Panc1 (cell line): ENCODE data around the gene DNAH7.

Source experiments
- POLR2AphosphoS5 ChIP-seq: IDR thresholded peaks from 2 replicates; pipeline ENCODE4 v1.6.1; 2012; ENCODE audit warnings: mild to moderate bottlenecking, low read depth, low read length, moderate library complexity
- TF ChIP-seq, protein P1 (sequence below): fragments of 450-650 bp; IDR thresholded peaks from 2 replicates; pipeline ENCODE4 v1.5.1; 2017; ENCODE audit warnings: mild to moderate bottlenecking

DNA sequence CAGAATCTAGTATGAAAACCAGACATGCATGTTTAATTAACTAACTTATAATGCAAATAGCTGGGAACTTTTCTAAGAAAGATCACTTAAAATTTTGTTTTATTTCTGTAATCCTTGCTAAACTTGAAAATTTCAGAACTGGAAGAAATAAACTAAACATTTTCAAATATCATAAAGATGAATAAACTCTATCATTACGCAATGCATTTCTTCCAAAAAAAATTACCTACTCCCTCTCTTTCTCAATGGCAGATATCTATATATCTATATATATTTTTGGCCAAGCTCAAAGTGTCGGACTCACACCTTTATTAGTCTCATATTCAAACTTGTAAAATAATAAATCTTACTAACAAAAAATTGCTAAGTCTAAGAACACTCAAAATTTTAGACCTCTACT lies 253.6 kb downstream of the DNAH7 start:
- TF ChIP-seq, protein P1, sequence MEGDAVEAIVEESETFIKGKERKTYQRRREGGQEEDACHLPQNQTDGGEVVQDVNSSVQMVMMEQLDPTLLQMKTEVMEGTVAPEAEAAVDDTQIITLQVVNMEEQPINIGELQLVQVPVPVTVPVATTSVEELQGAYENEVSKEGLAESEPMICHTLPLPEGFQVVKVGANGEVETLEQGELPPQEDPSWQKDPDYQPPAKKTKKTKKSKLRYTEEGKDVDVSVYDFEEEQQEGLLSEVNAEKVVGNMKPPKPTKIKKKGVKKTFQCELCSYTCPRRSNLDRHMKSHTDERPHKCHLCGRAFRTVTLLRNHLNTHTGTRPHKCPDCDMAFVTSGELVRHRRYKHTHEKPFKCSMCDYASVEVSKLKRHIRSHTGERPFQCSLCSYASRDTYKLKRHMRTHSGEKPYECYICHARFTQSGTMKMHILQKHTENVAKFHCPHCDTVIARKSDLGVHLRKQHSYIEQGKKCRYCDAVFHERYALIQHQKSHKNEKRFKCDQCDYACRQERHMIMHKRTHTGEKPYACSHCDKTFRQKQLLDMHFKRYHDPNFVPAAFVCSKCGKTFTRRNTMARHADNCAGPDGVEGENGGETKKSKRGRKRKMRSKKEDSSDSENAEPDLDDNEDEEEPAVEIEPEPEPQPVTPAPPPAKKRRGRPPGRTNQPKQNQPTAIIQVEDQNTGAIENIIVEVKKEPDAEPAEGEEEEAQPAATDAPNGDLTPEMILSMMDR = no peak
- TF ChIP-seq POLR2AphosphoS5 = no peak
